Cardiac septum (tissue), 1 donor: ENCODE measurements around the gene CCT3. TPM values are rescaled to one million over a fixed set of nuclear protein-coding genes. Genes with fewer than 3 reads are reported as not detected.
"Not testable (repeated sequence)": the region's sequence is repeated elsewhere in the genome, so short reads cannot be mapped to it uniquely, and the experiment has no call there.

ENCODE experiments used
- DNase-seq: peaks from one replicate; pipeline ENCODE4 v3.0.0-alpha.2; 2020; ENCODE audit warnings: low spot score
- intact Hi-C: fragments of 100-400 bp; cut with DNase I; formaldehyde crosslinking; loops from one replicate; pipeline ENCODE4 v1.14.0; 2022
- total RNA-seq: library from RNA; stranded (reverse); fragmentation: NEBNext Ultra II Directional; extraction: Animal tissue kit (Norgen Biotek cat#: 25700); gene quantifications from one replicate; pipeline ENCODE4 v1.2.1, GENCODE V29; 2021
- donor health status: DM: no; HTN: no; CAD: no.

Gene CCT3
- total RNA-seq, 1 donor from 2014 or later, result 127 TPM

- not testable (repeated sequence) for DNase-seq
These were observed 31.7 kb upstream of the CCT3 start for GRCh38 chr1:156369685-156370286.

GRCh38 chr1:156368889-156369684 lies 31.0 kb upstream of the CCT3 start, which contains the start of gene RHBG:
Gene RHBG (plus strand): TSS chr1:156369211. CDS start chr1:156369250, 39 bp downstream.
- DNase-seq, result no peak
- intact Hi-C loops, result no loop called here

More at GRCh38 chr1:156369685-156370286, 31.7 kb upstream of the CCT3 start:
- intact Hi-C loops, result not testable (repeated sequence)

DNA sequence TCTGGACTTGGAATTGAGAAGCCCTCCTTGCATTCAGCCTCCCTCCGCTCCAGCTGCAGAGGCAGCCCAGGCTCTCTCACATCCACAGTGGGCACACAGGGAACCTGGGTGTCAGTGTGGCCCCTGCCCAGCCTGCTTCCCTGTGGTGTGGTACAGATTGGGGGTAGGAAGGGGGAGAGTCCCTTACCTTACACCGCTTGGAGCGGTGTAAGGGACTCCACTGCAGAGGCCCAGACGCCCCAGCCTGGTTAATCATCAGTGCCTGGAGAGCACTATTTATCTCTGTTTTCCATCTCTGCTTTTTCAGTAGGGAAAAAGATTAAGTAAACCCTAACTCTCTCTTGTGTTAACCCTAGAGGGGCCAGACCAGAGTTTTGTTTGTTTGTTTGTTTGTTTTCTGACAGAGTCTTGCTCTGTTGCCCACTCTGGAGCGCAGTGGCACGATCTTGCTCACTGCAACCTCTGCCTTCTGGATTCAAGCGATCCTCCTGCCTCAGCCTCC lies 30.1 kb upstream of the CCT3 start:
- intact Hi-C loops, result no loop called here
- DNase-seq, result no peak

- DNase-seq, result no peak
- intact Hi-C loops, result no loop called here
These were observed 29.5 kb upstream of the CCT3 start for GRCh38 chr1:156367383-156368156.

DNA sequence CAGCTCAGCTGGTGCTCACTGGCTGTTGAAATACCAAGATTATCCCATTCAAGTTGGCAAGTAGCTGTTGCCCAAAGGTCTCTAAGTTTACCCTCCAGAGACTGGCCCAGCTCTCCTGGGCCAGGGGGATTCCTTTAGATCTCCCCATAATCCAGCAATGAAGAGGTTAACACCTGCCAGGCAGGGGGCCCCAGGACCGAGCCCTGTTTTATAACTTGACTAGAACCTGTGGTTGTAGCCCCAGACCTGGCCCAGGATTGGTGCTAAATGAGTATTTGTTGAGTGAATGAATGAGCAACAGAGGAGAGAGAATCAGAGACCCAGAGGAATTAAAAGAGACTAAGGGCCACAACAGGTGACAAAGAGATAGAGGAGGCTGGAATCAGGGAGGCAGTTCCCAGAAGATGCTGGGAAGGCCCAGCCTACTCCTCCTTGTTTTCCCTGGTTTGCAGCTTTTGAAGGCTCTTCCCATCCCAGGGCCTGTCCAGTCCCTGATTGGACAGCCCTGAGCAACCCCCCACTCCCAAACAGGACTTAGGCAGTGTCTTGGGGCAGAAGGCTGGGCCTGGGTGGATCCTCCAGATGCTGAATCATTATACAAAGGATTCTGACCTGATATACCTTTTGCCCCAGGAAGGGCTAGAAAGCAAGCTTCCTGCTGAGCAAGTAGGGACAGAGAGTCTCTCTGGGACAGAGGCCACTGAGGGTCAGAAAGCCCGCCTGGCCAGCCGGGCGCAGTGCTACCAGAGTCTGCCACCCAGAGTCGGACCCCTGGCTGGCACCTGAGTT lies 28.5 kb upstream of the CCT3 start:
- intact Hi-C loops, result no loop called here
- no peak for DNase-seq

- intact Hi-C loops, result no loop called here
- no peak for DNase-seq
These were observed 27.7 kb upstream of the CCT3 start for GRCh38 chr1:156365754-156366153.

- DNase-seq, result no peak
- intact Hi-C loops, result no loop called here
These were observed 22.4 kb upstream of the CCT3 start for GRCh38 chr1:156360534-156360933.

DNA sequence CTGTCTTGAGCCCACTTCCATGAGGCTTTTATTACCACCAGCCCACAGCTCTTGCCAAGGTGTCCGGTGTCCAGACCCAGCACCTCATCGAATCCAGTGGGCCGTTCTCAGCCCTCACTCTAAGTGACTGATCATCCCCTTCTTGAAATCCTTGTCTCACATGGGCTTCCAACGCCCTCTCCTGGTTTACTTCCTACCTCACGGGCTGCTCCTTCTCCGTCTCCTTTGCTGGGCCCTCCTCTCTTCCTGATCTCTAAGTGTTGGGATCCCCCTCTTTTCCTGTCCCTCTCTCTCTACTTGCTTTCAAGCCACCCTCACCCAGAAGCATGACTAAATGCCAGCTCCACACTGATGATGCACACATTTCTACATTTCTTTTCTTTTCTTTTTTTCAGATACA lies 21.9 kb upstream of the CCT3 start:
- intact Hi-C loops, result no loop called here
- no peak for DNase-seq

- intact Hi-C loops, result no loop called here
- no peak for DNase-seq
These were observed 21.2 kb upstream of the CCT3 start for GRCh38 chr1:156359249-156359648.

GRCh38 chr1:156358641-156359040 lies 20.5 kb upstream of the CCT3 start:
- DNase-seq, result no peak
- intact Hi-C loops, result no loop called here

DNA sequence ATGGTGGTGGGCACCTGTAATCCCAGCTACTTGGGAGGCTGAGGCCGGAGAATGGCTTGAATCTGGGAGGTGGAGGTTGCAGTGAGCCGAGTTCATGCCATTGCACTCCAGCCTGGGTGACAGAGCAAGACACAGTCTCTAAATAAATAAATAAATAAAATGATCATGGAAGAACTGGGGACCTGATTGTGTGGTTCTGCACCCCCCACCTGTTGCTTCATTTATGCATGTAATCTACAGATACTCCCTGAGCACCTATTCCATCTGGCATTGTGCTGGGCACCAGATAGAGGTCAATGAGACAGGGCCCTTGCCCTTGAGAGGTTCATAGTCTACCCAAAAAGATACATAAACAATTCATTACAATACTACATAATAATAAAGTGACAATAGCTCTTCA lies 19.9 kb upstream of the CCT3 start:
- intact Hi-C loops, result no loop called here
- no peak for DNase-seq

- DNase-seq, result no peak
- intact Hi-C loops, result no loop called here
These were observed 18.9 kb upstream of the CCT3 start for GRCh38 chr1:156356875-156357534.

- intact Hi-C loops, result no loop called here
- DNase-seq, result no peak
These were observed 18.3 kb upstream of the CCT3 start for GRCh38 chr1:156356262-156356874.

DNA sequence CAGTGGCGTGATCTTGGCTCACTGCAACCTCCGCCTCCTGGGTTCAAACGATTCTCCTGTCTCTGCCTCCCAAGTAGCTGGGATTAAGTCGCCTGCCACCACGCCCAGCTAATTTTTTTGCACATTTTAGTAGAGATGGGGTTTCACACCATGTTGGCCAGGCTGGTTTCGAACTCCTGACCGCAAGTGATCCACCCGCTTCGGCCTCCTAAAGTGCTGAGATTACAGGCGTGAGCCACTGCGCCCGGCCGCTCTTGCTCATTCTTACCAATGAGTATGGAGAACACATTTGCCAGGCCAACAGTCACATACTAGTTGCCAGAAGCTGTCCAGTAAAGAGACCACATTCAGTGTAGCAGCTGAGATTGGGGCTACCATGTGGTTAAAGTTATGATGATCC lies 14.4 kb upstream of the CCT3 start:
- DNase-seq, intact Hi-C loops: not testable (repeated sequence)

GRCh38 chr1:156347331-156347730 lies 9.2 kb upstream of the CCT3 start:
- intact Hi-C loops, result no loop called here
- DNase-seq, result no peak

DNA sequence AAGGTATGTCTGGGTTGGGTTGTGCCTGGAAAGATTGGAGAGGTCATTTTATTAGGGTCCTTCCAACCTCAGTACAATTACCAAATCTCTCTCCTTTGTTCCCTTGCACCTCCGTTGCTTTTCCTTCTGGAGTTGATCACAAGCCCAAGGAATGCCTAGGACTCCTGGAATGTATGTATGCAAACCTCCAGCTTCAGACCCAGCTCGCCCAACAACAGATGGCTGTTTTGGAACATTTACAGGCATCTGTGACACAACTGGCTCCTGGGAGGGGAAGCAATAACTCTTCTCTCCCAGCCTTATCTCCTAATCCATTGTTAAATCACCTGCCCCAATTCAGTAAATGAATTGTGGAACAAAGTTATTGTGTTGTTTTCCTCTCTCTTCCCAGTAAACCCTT lies 8.5 kb upstream of the CCT3 start:
- intact Hi-C loops, result no loop called here
- DNase-seq, result no peak

GRCh38 chr1:156346035-156346434 lies 7.9 kb upstream of the CCT3 start:
- intact Hi-C loops, DNase-seq: not testable (repeated sequence)

GRCh38 chr1:156344409-156344808 lies 6.3 kb upstream of the CCT3 start:
- DNase-seq, result no peak
- intact Hi-C loops, result no loop called here
